ENCODE data around the gene FGF6.

DNA sequence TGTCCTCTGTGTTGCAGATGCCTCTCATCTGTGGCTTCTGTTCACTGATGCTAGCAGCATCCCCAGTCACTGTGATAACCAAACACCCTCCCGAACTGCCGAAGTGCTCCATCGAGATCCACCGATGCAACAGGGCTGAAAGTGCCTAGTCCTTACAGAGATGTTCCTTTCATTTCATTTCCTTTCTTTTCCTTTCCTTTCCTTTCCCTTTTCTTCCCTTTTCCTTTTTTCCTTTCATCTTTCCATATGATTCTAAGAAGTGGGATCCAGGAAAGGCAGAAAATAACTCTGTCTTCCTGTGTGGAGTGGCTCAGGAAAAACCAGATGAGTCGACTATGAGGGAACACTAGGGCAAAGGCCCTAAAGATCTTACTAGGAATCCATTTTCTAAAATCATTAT is 26.7 kb downstream of the FGF6 start:
- TF ChIP-seq, protein P1, sequence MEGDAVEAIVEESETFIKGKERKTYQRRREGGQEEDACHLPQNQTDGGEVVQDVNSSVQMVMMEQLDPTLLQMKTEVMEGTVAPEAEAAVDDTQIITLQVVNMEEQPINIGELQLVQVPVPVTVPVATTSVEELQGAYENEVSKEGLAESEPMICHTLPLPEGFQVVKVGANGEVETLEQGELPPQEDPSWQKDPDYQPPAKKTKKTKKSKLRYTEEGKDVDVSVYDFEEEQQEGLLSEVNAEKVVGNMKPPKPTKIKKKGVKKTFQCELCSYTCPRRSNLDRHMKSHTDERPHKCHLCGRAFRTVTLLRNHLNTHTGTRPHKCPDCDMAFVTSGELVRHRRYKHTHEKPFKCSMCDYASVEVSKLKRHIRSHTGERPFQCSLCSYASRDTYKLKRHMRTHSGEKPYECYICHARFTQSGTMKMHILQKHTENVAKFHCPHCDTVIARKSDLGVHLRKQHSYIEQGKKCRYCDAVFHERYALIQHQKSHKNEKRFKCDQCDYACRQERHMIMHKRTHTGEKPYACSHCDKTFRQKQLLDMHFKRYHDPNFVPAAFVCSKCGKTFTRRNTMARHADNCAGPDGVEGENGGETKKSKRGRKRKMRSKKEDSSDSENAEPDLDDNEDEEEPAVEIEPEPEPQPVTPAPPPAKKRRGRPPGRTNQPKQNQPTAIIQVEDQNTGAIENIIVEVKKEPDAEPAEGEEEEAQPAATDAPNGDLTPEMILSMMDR (IDR thresholded peaks at IDR 0.05 in 8 of 11, conservative IDR thresholded peaks at IDR 0.05 in 3 of 11): no peak
- TF ChIP-seq POLR2AphosphoS5 (IDR thresholded peaks at IDR 0.05): no peak

All from spleen (tissue), 7 donors.